Fibroblast of villous mesenchyme (primary cell): ENCODE data around the gene KCNJ5. TPM values are rescaled to one million over a fixed set of nuclear protein-coding genes. Genes with fewer than 3 reads are reported as not detected.

ENCODE experiments used
- total RNA-seq: library from RNA; depleted of rRNA; stranded (reverse); fragments of >200 nt; gene quantifications from 2 replicates; pipeline ENCODE4 v1.2.3, GENCODE V29; 2012

KCNJ5 gene
- total RNA-seq, 1 donor: under 0.01 TPM

Other genes starting within 250 kb of the KCNJ5 start
- gene FLI1, start 197.3 kb upstream of the KCNJ5 start, total RNA-seq: 6.9 and 10.6 TPM in 2 replicates
- gene KCNJ1, start 24.1 kb upstream of the KCNJ5 start, total RNA-seq: under 0.01 TPM in 1 of 2 replicates, not detected in the other
- not detected in 2 replicates for gene TP53AIP1, start 51.5 kb downstream of the KCNJ5 start, total RNA-seq